Panc1 (cell line): ENCODE measurements around the gene LMAN2. TPM values are rescaled to one million over a fixed set of nuclear protein-coding genes. Genes with fewer than 3 reads are reported as not detected.

Experiments
- ATAC-seq: fragments of 200-7000 bp; cut with Tn5 transposase; 2 replicates; pipeline ENCODE4 v1.9.1; 2020; ENCODE audit warnings: mild to moderate bottlenecking, moderate library complexity
- Bru-seq: library from RNA; stranded (reverse); fragments of 400-500 nt; gene quantifications from one replicate; lab custom pipeline; 2021; lab: Mats Ljungman, UMichigan
- BruChase-seq, 2 experiments: library from RNA; stranded (reverse); fragments of 400-500 nt; gene quantifications; one replicate each; lab custom pipeline; 2021; lab: Mats Ljungman, UMichigan
- BruUV-seq: library from RNA; stranded (reverse); fragments of 400-500 nt; replicated peaks from 2 replicates; lab custom pipeline; 2021; lab: Mats Ljungman, UMichigan
- CTCF ChIA-PET: fragments of 300-600 bp; sonication (Branson Sonifier 250); formaldehyde crosslinking; loops from one replicate; lab custom pipeline; 2022; ENCODE audit warnings: antibody characterized with exemption; lab: Charles Lee
- POLR2A ChIA-PET: fragments of 300-600 bp; sonication (Branson Sonifier 250); formaldehyde crosslinking; loops from one replicate; lab custom pipeline; 2022; ENCODE audit warnings: antibody characterized with exemption; lab: Charles Lee
- DNase-seq: peaks from one replicate; pipeline ENCODE4 v3.0.0-alpha.2; 2010; ENCODE audit warnings: low read depth, low spot score
- H3K27ac ChIP-seq: 2 replicates; pipeline ENCODE4 v1.5.1; 2011; ENCODE audit warnings: mild to moderate bottlenecking, low read length, inconsistent platforms
- H3K27me3 ChIP-seq: fragments of 200-500 bp; sonication (Bioruptor generic); 2 replicates; pipeline ENCODE4 v1.6.0; 2014; ENCODE audit warnings: low read length, inconsistent platforms; ENCODE audit not compliant: control insufficient read depth, insufficient read depth
- H3K36me3 ChIP-seq: fragments of 200-500 bp; sonication (Bioruptor generic); 2 replicates; pipeline ENCODE4 v1.5.1; 2014; ENCODE audit warnings: inconsistent platforms, mild to moderate bottlenecking, low read length, moderate library complexity; ENCODE audit not compliant: control insufficient read depth, insufficient read depth
- H3K4me1 ChIP-seq: 2 replicates; pipeline ENCODE4 v1.5.1; 2011; ENCODE audit warnings: inconsistent platforms, mild to moderate bottlenecking, low read length, moderate library complexity; ENCODE audit not compliant: control insufficient read depth, insufficient read depth
- H3K4me3 ChIP-seq, 2 experiments: 2 replicates each; pipeline ENCODE4 v1.5.1; 2011 to 2012; ENCODE audit warnings: low read depth in 2 of 2, low read length in 2 of 2, mild to moderate bottlenecking in 2 of 2, inconsistent platforms in 1 of 2, moderate library complexity in 1 of 2
- H3K9me3 ChIP-seq: fragments of 200-500 bp; sonication (Bioruptor generic); 2 replicates; pipeline ENCODE4 v1.5.1; 2014; ENCODE audit warnings: low read depth, mild to moderate bottlenecking, inconsistent platforms, low read length, moderate library complexity; ENCODE audit not compliant: control insufficient read depth, insufficient read depth
- POLR2AphosphoS5 ChIP-seq: IDR thresholded peaks from 2 replicates; pipeline ENCODE4 v1.6.1; 2012; ENCODE audit warnings: mild to moderate bottlenecking, low read depth, low read length, moderate library complexity
- SIN3A ChIP-seq: IDR thresholded peaks from 2 replicates; pipeline ENCODE4 v1.6.1; 2012; ENCODE audit warnings: low read depth, mild to moderate bottlenecking, low read length, moderate library complexity, borderline replicate concordance; ENCODE audit not compliant: insufficient read depth
- TCF7L2 ChIP-seq: IDR thresholded peaks from 2 replicates; pipeline ENCODE4 v1.6.1; 2011; ENCODE audit warnings: mild to moderate bottlenecking, low read depth, low read length, inconsistent platforms
- in situ Hi-C: cut with HindIII; loops from 2 replicates; pipeline ENCODE4 v1.10.0; 2016; ENCODE audit warnings: low sequenced_read_pairs, low pct_unique_long_range_greater_than_20kb
- intact Hi-C: fragments of 100-400 bp; cut with micrococcal nuclease; formaldehyde crosslinking; loops from one replicate; pipeline ENCODE4 v1.10.0; 2022; ENCODE audit not compliant: unreplicated experiment
- long read RNA-seq: library from polyadenylated mRNA; unstranded; transcript quantifications from one replicate; pipeline ENCODE4 v2.0.0, GENCODE V29; 2021; ENCODE audit not compliant: unreplicated experiment
- polyA plus RNA-seq: library from polyadenylated mRNA; unstranded; fragments of >200 nt; gene quantifications from one replicate; pipeline ENCODE4 v1.2.1, GENCODE V29; 2012; ENCODE audit warnings: missing spikeins; ENCODE audit not compliant: insufficient read length
- total RNA-seq: library from RNA; stranded (reverse); gene quantifications from one replicate; pipeline ENCODE4 v1.2.1, GENCODE V29; 2021; ENCODE audit not compliant: unreplicated experiment
- TF ChIP-seq, protein P1 (sequence below), 2 experiments: IDR thresholded peaks; 2 replicates each; pipeline ENCODE4 v1.6.1; 2011 to 2012; ENCODE audit warnings: low read depth in 2 of 2, control low read depth in 1 of 2, low read length in 1 of 2, mild to moderate bottlenecking in 1 of 2, moderate library complexity in 1 of 2; ENCODE audit not compliant: insufficient read depth in 1 of 2
- TF ChIP-seq, protein P2 (sequence below): fragments of 450-650 bp; IDR thresholded peaks from 2 replicates; pipeline ENCODE4 v1.5.1; 2017; ENCODE audit warnings: mild to moderate bottlenecking

Gene LMAN2
- total RNA-seq (140 TPM), Bru-seq, nascent RNA (percentile 81 among the genes with signal in this experiment), BruChase-seq, experiment 1, labeled RNA remaining after a 2-hour chase (percentile 78 among the genes with signal in this experiment), BruChase-seq, experiment 2, labeled RNA remaining after a 6-hour chase (percentile 84 among the genes with signal in this experiment)
- polyA plus RNA-seq, result 275 TPM
- long read RNA-seq, transcript LMAN2-201 (8 exons, 1,800 nt), result major isoform, 433 of 488 reads
- long read RNA-seq, transcript LMAN2-208 (8 exons, 1,149 nt), result minor isoform, 11 of 488 reads
- long read RNA-seq, partial matches to known transcripts, result 16 of 488 reads
- long read RNA-seq, other reads (novel, unspliced or antisense), result 24 of 488 reads

GRCh38 chr5:177351392-177352329 is at the start of gene LMAN2:
Gene LMAN2 (minus strand): TSS chr5:177351668. CDS start chr5:177351647, 21 bp downstream.
- DNase-seq (peak; percentile 79), ATAC-seq (peak; percentile 99)
- POLR2A ChIA-PET, result interaction anchor here (0.6 to 1.3 kb wide), 4 partner anchors 9 to 539 kb away, joined by 3 to 6 read pairs (median 4); no protein-coding TSS in a partner anchor
- Histone ChIP-seq H3K27me3 (no peaks in the 10 kb centered on the region), H3K27ac (peak within 1 kb of the TSS; percentile 90), H3K36me3 (no peaks in the 10 kb centered on the region), H3K9me3 (no peaks in the 10 kb centered on the region), H3K4me1 (peaks cover 23% of the 10 kb centered on the region), H3K4me3 (peak within 1 kb of the TSS; percentile 90 to 95)
- intact Hi-C loops (no loop called here), in situ Hi-C loops (no loop called here)
- no TSS peak for BruUV-seq
- TF ChIP-seq, protein P1, sequence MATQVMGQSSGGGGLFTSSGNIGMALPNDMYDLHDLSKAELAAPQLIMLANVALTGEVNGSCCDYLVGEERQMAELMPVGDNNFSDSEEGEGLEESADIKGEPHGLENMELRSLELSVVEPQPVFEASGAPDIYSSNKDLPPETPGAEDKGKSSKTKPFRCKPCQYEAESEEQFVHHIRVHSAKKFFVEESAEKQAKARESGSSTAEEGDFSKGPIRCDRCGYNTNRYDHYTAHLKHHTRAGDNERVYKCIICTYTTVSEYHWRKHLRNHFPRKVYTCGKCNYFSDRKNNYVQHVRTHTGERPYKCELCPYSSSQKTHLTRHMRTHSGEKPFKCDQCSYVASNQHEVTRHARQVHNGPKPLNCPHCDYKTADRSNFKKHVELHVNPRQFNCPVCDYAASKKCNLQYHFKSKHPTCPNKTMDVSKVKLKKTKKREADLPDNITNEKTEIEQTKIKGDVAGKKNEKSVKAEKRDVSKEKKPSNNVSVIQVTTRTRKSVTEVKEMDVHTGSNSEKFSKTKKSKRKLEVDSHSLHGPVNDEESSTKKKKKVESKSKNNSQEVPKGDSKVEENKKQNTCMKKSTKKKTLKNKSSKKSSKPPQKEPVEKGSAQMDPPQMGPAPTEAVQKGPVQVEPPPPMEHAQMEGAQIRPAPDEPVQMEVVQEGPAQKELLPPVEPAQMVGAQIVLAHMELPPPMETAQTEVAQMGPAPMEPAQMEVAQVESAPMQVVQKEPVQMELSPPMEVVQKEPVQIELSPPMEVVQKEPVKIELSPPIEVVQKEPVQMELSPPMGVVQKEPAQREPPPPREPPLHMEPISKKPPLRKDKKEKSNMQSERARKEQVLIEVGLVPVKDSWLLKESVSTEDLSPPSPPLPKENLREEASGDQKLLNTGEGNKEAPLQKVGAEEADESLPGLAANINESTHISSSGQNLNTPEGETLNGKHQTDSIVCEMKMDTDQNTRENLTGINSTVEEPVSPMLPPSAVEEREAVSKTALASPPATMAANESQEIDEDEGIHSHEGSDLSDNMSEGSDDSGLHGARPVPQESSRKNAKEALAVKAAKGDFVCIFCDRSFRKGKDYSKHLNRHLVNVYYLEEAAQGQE (IDR thresholded peaks at IDR 0.05; ENCODE audit: insufficient read depth in 1 of 2, low read depth in 2 of 2, low read length in 1 of 2), result peak in 1 of 2 experiments; percentile 27; a peak in 1 of 4 replicates
- TF ChIP-seq, protein P2, sequence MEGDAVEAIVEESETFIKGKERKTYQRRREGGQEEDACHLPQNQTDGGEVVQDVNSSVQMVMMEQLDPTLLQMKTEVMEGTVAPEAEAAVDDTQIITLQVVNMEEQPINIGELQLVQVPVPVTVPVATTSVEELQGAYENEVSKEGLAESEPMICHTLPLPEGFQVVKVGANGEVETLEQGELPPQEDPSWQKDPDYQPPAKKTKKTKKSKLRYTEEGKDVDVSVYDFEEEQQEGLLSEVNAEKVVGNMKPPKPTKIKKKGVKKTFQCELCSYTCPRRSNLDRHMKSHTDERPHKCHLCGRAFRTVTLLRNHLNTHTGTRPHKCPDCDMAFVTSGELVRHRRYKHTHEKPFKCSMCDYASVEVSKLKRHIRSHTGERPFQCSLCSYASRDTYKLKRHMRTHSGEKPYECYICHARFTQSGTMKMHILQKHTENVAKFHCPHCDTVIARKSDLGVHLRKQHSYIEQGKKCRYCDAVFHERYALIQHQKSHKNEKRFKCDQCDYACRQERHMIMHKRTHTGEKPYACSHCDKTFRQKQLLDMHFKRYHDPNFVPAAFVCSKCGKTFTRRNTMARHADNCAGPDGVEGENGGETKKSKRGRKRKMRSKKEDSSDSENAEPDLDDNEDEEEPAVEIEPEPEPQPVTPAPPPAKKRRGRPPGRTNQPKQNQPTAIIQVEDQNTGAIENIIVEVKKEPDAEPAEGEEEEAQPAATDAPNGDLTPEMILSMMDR, result no peak
- TF ChIP-seq TCF7L2 (peak; percentile 43; the same call in 1 of the 2 replicates), SIN3A (peak; percentile 92; the same call in 1 of the 2 replicates), POLR2AphosphoS5 (peak; percentile 92)
- CTCF ChIA-PET, result interaction anchor here (0.6 kb wide), 1 partner anchor 19 kb away, joined by 4 read pairs; no protein-coding TSS in a partner anchor

DNA sequence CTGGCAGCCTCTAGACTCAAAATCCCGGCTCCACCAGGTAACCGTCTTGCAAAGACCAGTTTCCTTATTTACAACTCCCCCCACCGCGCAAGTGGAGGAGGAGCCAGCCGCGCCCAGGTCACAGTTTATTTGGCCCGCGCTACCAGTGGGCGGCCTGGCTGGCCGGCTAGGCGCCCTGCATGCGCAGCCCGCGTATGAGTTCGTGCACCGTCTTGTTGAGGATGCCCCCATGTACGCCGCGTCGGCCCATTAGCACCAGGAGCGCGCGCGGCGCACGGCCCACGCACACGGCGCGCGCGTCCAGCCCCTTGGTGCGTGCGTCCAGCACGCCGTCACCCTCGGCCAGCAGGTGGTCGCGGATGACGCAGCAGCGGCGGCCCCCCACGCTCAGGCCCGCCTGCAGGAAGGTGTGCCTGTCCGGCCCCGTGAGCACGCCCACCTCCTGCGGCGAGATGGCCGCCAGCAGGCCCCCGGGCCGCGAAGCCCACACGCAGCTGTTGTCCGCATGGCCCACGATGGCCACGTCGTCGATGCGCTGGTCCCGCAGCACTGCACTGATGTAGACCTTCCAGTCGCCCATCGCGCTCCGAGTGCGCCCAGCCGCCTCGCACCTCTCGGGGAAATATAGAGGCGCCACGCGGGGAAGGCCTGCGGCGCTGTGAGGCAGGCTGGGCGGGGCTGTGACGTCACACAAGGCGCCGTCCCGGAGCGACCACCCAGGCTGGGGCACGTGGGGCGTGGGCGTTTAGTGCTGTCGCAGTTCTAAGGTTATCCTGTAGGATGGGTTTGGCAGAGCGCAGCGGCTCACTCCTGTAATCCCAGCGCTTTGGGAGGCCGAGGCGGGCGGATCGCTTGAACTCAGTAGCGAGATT is 48.8 kb upstream of the LMAN2 start, which contains the start of gene PFN3:
TSS of gene PFN3 (minus strand) at position 665 of the 872 bp plus-strand sequence. CDS start at position 580, 85 bp downstream.
- POLR2A ChIA-PET, result no interaction called here
- in situ Hi-C loops, result no loop called here
- CTCF ChIA-PET, result no interaction called here

More for the DNA sequence above, 48.8 kb upstream of the LMAN2 start, which contains the start of gene PFN3:
- TF ChIP-seq, protein P2, result no peak
- no peak for TF ChIP-seq TCF7L2
- no peak for TF ChIP-seq SIN3A
- no peak for TF ChIP-seq POLR2AphosphoS5
- TF ChIP-seq, protein P1 (IDR thresholded peaks at IDR 0.05; ENCODE audit: insufficient read depth in 1 of 2, low read depth in 2 of 2, low read length in 1 of 2), result no peak
- Histone ChIP-seq H3K27me3 (no peaks in the 10 kb centered on the region), H3K27ac (no peak within 1 kb of the TSS), H3K9me3 (no peaks in the 10 kb centered on the region), H3K4me1 (peaks cover 10% of the 10 kb centered on the region), H3K36me3 (no peaks in the 10 kb centered on the region), H3K4me3 (no peak within 1 kb of the TSS)
- intact Hi-C loops, result no loop called here
- ATAC-seq (no peak), DNase-seq (no peak)
- no TSS peak for BruUV-seq
